HepG2 (cell line): Measurements from ENCODE around the gene SCAMP3.

Experiments used
- CCAR2 ChIP-seq: fragments of 200-400 bp; formaldehyde crosslinking; optimal IDR thresholded peaks from 2 replicates; pipeline ENCODE3; 2018; ENCODE audit warnings: low read depth, mild to moderate bottlenecking, low read length, moderate library complexity
- EP300 ChIP-seq, 3 experiments: sonication (generic) in 1 of 3; formaldehyde crosslinking in 1 of 3; IDR thresholded peaks; 2 replicates each; pipeline versions ENCODE4 v1.5.1 to v1.6.1; 2011 to 2020; ENCODE audit warnings: low read depth in 2 of 3, low read length in 2 of 3, borderline replicate concordance in 1 of 3, improper control_type of control experiment in 1 of 3, mild to moderate bottlenecking in 1 of 3, missing genetic modification reagents in 1 of 3, moderate library complexity in 1 of 3
- EZH2 ChIP-seq: conservative IDR thresholded peaks from 2 replicates; pipeline ENCODE4 v1.6.1; 2012; ENCODE audit warnings: mild to moderate bottlenecking, low read depth, low read length, moderate library complexity
- FLYWCH1 ChIP-seq: sonication (generic); formaldehyde crosslinking; IDR thresholded peaks from 2 replicates; pipeline ENCODE4 v1.8.1; 2023; ENCODE audit warnings: mild to moderate bottlenecking, missing genetic modification reagents
- GABPA ChIP-seq, 2 experiments: IDR thresholded peaks; 2 replicates each; pipeline ENCODE4 v1.6.1; 2011 to 2016; ENCODE audit warnings: low read depth in 2 of 2, low read length in 1 of 2, missing biosample characterization in 1 of 2, missing genetic modification characterization in 1 of 2
- ZNF83 ChIP-seq: sonication (generic); formaldehyde crosslinking; IDR thresholded peaks from 2 replicates; pipeline ENCODE4 v1.4.0; 2020; ENCODE audit warnings: missing genetic modification reagents, mild to moderate bottlenecking, borderline replicate concordance

DNA sequence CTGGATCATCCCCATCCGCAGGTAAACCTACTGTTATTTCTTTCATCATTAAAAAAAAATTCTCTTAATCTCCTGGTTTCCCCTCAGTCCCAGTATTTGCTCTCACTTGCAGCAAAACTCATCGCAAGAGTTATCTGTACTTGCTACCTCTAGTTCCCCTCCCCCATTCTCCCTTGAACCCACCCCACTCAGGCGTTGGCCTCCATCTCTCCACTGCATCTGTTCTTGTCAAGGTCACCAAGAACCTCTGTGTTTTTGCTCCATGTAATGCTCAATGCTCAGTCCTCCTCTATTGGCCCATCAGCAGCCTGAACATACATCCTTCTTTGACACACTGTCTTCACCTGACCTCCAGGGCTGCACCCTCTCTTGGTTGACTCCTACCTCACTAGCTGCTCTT, 34.5 kb upstream of the SCAMP3 start:
- TF ChIP-seq GABPA (IDR thresholded peaks at IDR 0.05; ENCODE audit: low read depth, low read length) = no peak
- no peak for TF ChIP-seq GABPA (CRISPR knock-in tag; IDR thresholded peaks at IDR 0.05; ENCODE audit: low read depth)
- no peak for TF ChIP-seq ZNF83
- TF ChIP-seq EZH2 = no peak
- no peak for TF ChIP-seq CCAR2
- TF ChIP-seq FLYWCH1 (CRISPR knock-in tag) = no peak
- TF ChIP-seq EP300 (IDR thresholded peaks at IDR 0.05; ENCODE audit: low read depth in 2 of 2, low read length in 2 of 2) = no peak
- no peak for TF ChIP-seq EP300 (CRISPR knock-in tag; IDR thresholded peaks at IDR 0.05; ENCODE audit: borderline replicate concordance)
